ENCODE data around the gene NDST3.
A peak's percentile ranks its signal among the peaks of the same experiment; 100 is the strongest.
"Not testable (repeated sequence)": the region's sequence is repeated elsewhere in the genome, so short reads cannot be mapped to it uniquely, and the experiment has no call there.

Gene NDST3

GRCh38 chr4:118277243-118277642, 243.0 kb downstream of the NDST3 start:
- FAIRE-seq: no peak

- FAIRE-seq: no peak
Observed at GRCh38 chr4:118278473-118279274, 244.4 kb downstream of the NDST3 start.

GRCh38 chr4:118279328-118279727, 245.0 kb downstream of the NDST3 start:
- FAIRE-seq: no peak

GRCh38 chr4:118279920-118280432, 245.7 kb downstream of the NDST3 start:
- FAIRE-seq: no peak

- peak; percentile 33 for FAIRE-seq
Observed at GRCh38 chr4:118280501-118281218, 246.4 kb downstream of the NDST3 start.

- no peak for FAIRE-seq
Observed at GRCh38 chr4:118281611-118282442, 247.5 kb downstream of the NDST3 start.

- no peak for FAIRE-seq
Observed at GRCh38 chr4:118282692-118283091, 248.4 kb downstream of the NDST3 start.

- FAIRE-seq: no peak
Observed at GRCh38 chr4:118284169-118284568, 249.9 kb downstream of the NDST3 start.

GRCh38 chr4:118285931-118286330, 251.6 kb downstream of the NDST3 start:
- no peak for FAIRE-seq

- FAIRE-seq: no peak
Observed at GRCh38 chr4:118286685-118287084, 252.4 kb downstream of the NDST3 start.

- FAIRE-seq: no peak
Observed at GRCh38 chr4:118287711-118288451, 253.6 kb downstream of the NDST3 start.

GRCh38 chr4:118289794-118290193, 255.5 kb downstream of the NDST3 start:
- no peak for FAIRE-seq

GRCh38 chr4:118290951-118291350, 256.7 kb downstream of the NDST3 start:
- no peak for FAIRE-seq

- FAIRE-seq: no peak
Observed at GRCh38 chr4:118296729-118297128, 262.4 kb downstream of the NDST3 start.

- FAIRE-seq: not testable (repeated sequence)
Observed at GRCh38 chr4:118299619-118300018, 265.3 kb downstream of the NDST3 start.

GRCh38 chr4:118307643-118308042, 273.4 kb downstream of the NDST3 start:
- FAIRE-seq: no peak

Data from colon (tissue), 2 donors.